H1 (cell line): ENCODE measurements around the gene SNX24. TPM values are rescaled to one million over a fixed set of nuclear protein-coding genes. Genes with fewer than 3 reads are reported as not detected.
A peak's percentile ranks its signal among the peaks of the same experiment; 100 is the strongest.

Experiments
- CTCF ChIA-PET: fragments of 300-600 bp; sonication (Branson Sonifier 250); formaldehyde crosslinking; loops from one replicate; lab custom pipeline; 2021; ENCODE audit not compliant: partially characterized antibody; lab: Charles Lee
- POLR2A ChIA-PET: fragments of 300-600 bp; sonication (Branson Sonifier 250); formaldehyde crosslinking; loops from one replicate; lab custom pipeline; 2021; ENCODE audit warnings: inconsistent platforms; ENCODE audit not compliant: partially characterized antibody; lab: Charles Lee
- DNase-seq, 2 experiments: peaks; one replicate each; pipeline versions ENCODE4 v3.0.0 to v3.0.0-alpha.2; 2010 to 2022; ENCODE audit warnings: low spot score in 2 of 2, low read depth in 1 of 2, mixed read lengths in 1 of 2
- FAIRE-seq: peaks from 2 replicates; lab custom pipeline; 2011; peaks lifted over from hg19 to GRCh38; lab: Jason Lieb, UNC
- H2AFZ ChIP-seq: 2 replicates; pipeline ENCODE4 v1.8.1; 2012; ENCODE audit warnings: low read length, inconsistent platforms
- H2AK5ac ChIP-seq: 2 replicates; pipeline ENCODE4 v1.6.1; 2013; ENCODE audit warnings: low read depth, low read length
- H2BK120ac ChIP-seq: replicated peaks from 2 replicates; pipeline ENCODE3; 2013; ENCODE audit warnings: low read depth, low read length, inconsistent platforms
- H2BK12ac ChIP-seq: 2 replicates; pipeline ENCODE4 v1.6.1; 2013; ENCODE audit warnings: low read depth, low read length
- H2BK15ac ChIP-seq: 2 replicates; pipeline ENCODE4 v1.6.1; 2013; ENCODE audit warnings: low read length
- H2BK20ac ChIP-seq: 2 replicates; pipeline ENCODE4 v1.6.1; 2013; ENCODE audit warnings: low read length
- H2BK5ac ChIP-seq: 2 replicates; pipeline ENCODE4 v1.6.1; 2013; ENCODE audit warnings: low read depth, low read length
- H3K14ac ChIP-seq: 2 replicates; pipeline ENCODE4 v1.6.1; 2013; ENCODE audit warnings: inconsistent platforms; ENCODE audit not compliant: insufficient read length
- H3K18ac ChIP-seq: 2 replicates; pipeline ENCODE4 v1.6.1; 2013; ENCODE audit warnings: low read length; ENCODE audit errors: extremely low read depth
- H3K23ac ChIP-seq: 2 replicates; pipeline ENCODE4 v1.6.1; 2013; ENCODE audit warnings: inconsistent platforms; ENCODE audit not compliant: insufficient read length
- H3K23me2 ChIP-seq: 2 replicates; pipeline ENCODE4 v1.6.1; 2013; ENCODE audit warnings: low read depth, low read length
- H3K27ac ChIP-seq: 2 replicates; pipeline ENCODE4 v1.6.1; 2011; ENCODE audit warnings: low read depth, low read length, inconsistent platforms
- H3K27me3 ChIP-seq, 4 experiments: replicated peaks in 1 of 4; 1 replicate in 1 of 4; 2 replicates in 3 of 4; pipeline versions ENCODE4 v1.6.1 to v1.8.1; 2011 to 2013; ENCODE audit warnings: low read length in 3 of 4, mild to moderate bottlenecking in 3 of 4, inconsistent platforms in 2 of 4, mixed read lengths in 2 of 4, moderate library complexity in 1 of 4; ENCODE audit not compliant: control insufficient read depth in 3 of 4, insufficient read depth in 3 of 4; ENCODE audit errors: extremely low read depth in 1 of 4
- H3K36me3 ChIP-seq, 4 experiments: 2 replicates each; pipeline versions ENCODE4 v1.6.1 to v1.8.1; 2011 to 2013; ENCODE audit warnings: mild to moderate bottlenecking in 4 of 4, low read length in 3 of 4, moderate library complexity in 2 of 4, control low read depth in 1 of 4, inconsistent platforms in 1 of 4; ENCODE audit not compliant: insufficient read depth in 4 of 4, control insufficient read depth in 2 of 4
- H3K4ac ChIP-seq: replicated peaks from 2 replicates; pipeline ENCODE3; 2013; ENCODE audit warnings: low read length, low read depth, mixed read lengths, inconsistent platforms; ENCODE audit not compliant: insufficient read length
- H3K4me1 ChIP-seq, 4 experiments: replicated peaks in 1 of 4; 1 replicate in 1 of 4; 2 replicates in 3 of 4; pipeline versions ENCODE4 v1.6.1 to v1.8.1; 2011 to 2013; ENCODE audit warnings: low read length in 3 of 4, inconsistent platforms in 2 of 4, mixed read lengths in 1 of 4; ENCODE audit not compliant: insufficient read depth in 4 of 4, control insufficient read depth in 3 of 4
- H3K4me2 ChIP-seq, 2 experiments: 2 replicates each; pipeline versions ENCODE4 v1.6.1 to v1.8.1; 2011 to 2013; ENCODE audit warnings: low read depth in 2 of 2, low read length in 2 of 2, control low read depth in 1 of 2, inconsistent platforms in 1 of 2, mild to moderate bottlenecking in 1 of 2; ENCODE audit not compliant: insufficient read depth in 1 of 2
- H3K4me3 ChIP-seq, 4 experiments: fragments of 200-600, 300-600 bp in 1 of 4; sonication (generic), shearing (Covaris generic), sonication (Bioruptor Twin) in 1 of 4; 2 replicates each; pipeline versions ENCODE4 v1.5.1 to v1.8.1; 2011 to 2016; ENCODE audit warnings: low read length in 4 of 4, low read depth in 3 of 4, control low read depth in 2 of 4, inconsistent platforms in 2 of 4, mild to moderate bottlenecking in 2 of 4, mixed read lengths in 1 of 4, moderate library complexity in 1 of 4; ENCODE audit not compliant: insufficient read depth in 2 of 4; ENCODE audit errors: extremely low read depth in 1 of 4
- H3K56ac ChIP-seq: replicated peaks from 2 replicates; pipeline ENCODE3; 2013; ENCODE audit warnings: low read depth, mild to moderate bottlenecking, mixed read lengths, low read length, inconsistent platforms; ENCODE audit not compliant: insufficient read length
- H3K79me1 ChIP-seq: 2 replicates; pipeline ENCODE4 v1.6.1; 2013; ENCODE audit warnings: low read depth, low read length, control low read depth
- H3K79me2 ChIP-seq, 2 experiments: 2 replicates each; pipeline versions ENCODE4 v1.6.1 to v1.8.1; 2012 to 2013; ENCODE audit warnings: low read length in 2 of 2, mild to moderate bottlenecking in 2 of 2, inconsistent platforms in 1 of 2; ENCODE audit not compliant: insufficient read depth in 2 of 2, control insufficient read depth in 1 of 2
- H3K9ac ChIP-seq, 4 experiments: replicated peaks in 1 of 4; 1 replicate in 1 of 4; 2 replicates in 3 of 4; pipeline versions ENCODE4 v1.6.1 to v1.8.1; 2011 to 2013; ENCODE audit warnings: low read depth in 3 of 4, low read length in 3 of 4, control low read depth in 2 of 4, mild to moderate bottlenecking in 2 of 4, moderate library complexity in 2 of 4, inconsistent platforms in 1 of 4; ENCODE audit errors: extremely low read depth in 1 of 4
- H3K9me3 ChIP-seq, 2 experiments: 2 replicates each; pipeline versions ENCODE4 v1.6.1 to v1.8.1; 2012 to 2013; ENCODE audit warnings: mild to moderate bottlenecking in 2 of 2, moderate library complexity in 2 of 2, control low read depth in 1 of 2, inconsistent platforms in 1 of 2, low read depth in 1 of 2, low read length in 1 of 2, mixed read lengths in 1 of 2; ENCODE audit not compliant: insufficient read depth in 2 of 2
- H4K20me1 ChIP-seq, 2 experiments: replicated peaks in 1 of 2; 2 replicates each; pipeline versions ENCODE3 to v1.8.1; 2011 to 2013; ENCODE audit warnings: inconsistent platforms in 2 of 2, low read length in 2 of 2, mild to moderate bottlenecking in 1 of 2; ENCODE audit not compliant: insufficient read depth in 2 of 2, control insufficient read depth in 1 of 2
- H4K5ac ChIP-seq: 2 replicates; pipeline ENCODE4 v1.6.1; 2013; ENCODE audit warnings: low read length, low read depth, mixed read lengths, inconsistent platforms; ENCODE audit not compliant: insufficient read length
- H4K8ac ChIP-seq: 2 replicates; pipeline ENCODE4 v1.8.0; 2013; ENCODE audit warnings: mild to moderate bottlenecking, moderate library complexity, low read length, inconsistent platforms; ENCODE audit not compliant: insufficient read depth; ENCODE audit errors: extremely low read depth
- H4K91ac ChIP-seq: replicated peaks from 2 replicates; pipeline ENCODE3; 2013; ENCODE audit warnings: low read length, mixed read lengths, inconsistent platforms; ENCODE audit not compliant: insufficient read length
- EGR1 ChIP-seq: IDR thresholded peaks from 2 replicates; pipeline ENCODE4 v1.6.1; 2011; ENCODE audit warnings: low read depth, low read length, borderline replicate concordance
- HDAC2 ChIP-seq, 2 experiments: fragments of 300-600 bp in 1 of 2; sonication (generic) in 1 of 2; IDR thresholded peaks; 2 replicates each; pipeline ENCODE4 v1.6.1; 2011 to 2012; ENCODE audit warnings: low read depth in 2 of 2, low read length in 2 of 2, mild to moderate bottlenecking in 2 of 2, moderate library complexity in 2 of 2, borderline replicate concordance in 1 of 2, inconsistent platforms in 1 of 2
- JUND ChIP-seq: IDR thresholded peaks from 2 replicates; pipeline ENCODE4 v1.6.1; 2011; ENCODE audit warnings: mild to moderate bottlenecking, improper control_type of control experiment, low read length
- RXRA ChIP-seq: IDR thresholded peaks from 2 replicates; pipeline ENCODE4 v1.6.1; 2011; ENCODE audit warnings: low read depth, mild to moderate bottlenecking, low read length, moderate library complexity; ENCODE audit not compliant: insufficient read depth
- WGBS, 2 experiments: shearing (Covaris generic) in 1 of 2; methylation state at CpG; one replicate each; pipeline versions ENCODE4 v1.1.6 to v1.1.7; 2013 to 2015; ENCODE audit warnings: low lambda C conversion rate in 2 of 2, mixed read lengths in 2 of 2, inconsistent platforms in 1 of 2, low coverage in 1 of 2, missing lambda C conversion rate in 1 of 2; ENCODE audit not compliant: insufficient replicate concordance in 2 of 2, insufficient coverage in 1 of 2, insufficient read length in 1 of 2; ENCODE audit errors: extremely low coverage in 1 of 2, missing lambda C conversion rate in 1 of 2; 5-methylcytosine and 5-hydroxymethylcytosine counted together
- polyA plus RNA-seq, 7 experiments: library from polyadenylated mRNA; depleted of rRNA in 3 of 7; stranded (reverse) in 5 of 7; unstranded in 2 of 7; fragments of >200 nt in 5 of 7; fragments of 200-250 nt in 2 of 7; gene quantifications; 1 replicate in 5 of 7; 2 replicates in 1 of 7; 4 replicates in 1 of 7; pipeline versions ENCODE4 v1.2.1 to v1.2.3, GENCODE V29; 2011 to 2013; ENCODE audit warnings: missing spikeins in 2 of 7, mixed read lengths in 2 of 7
- total RNA-seq: library from RNA; stranded (reverse); fragmentation: NEBNext Ultra II Directional; extraction: Animal tissue kit (Norgen Biotek cat#: 25700); gene quantifications from 2 replicates; pipeline ENCODE4 v1.2.1, GENCODE V29; 2021

The SNX24 gene
- total and polyA plus RNA-seq, 2 of the 8 experiments (the other 6 are each of a cell fraction or from before 2014, with no cell fraction given) = 7.3 to 14.3 TPM

DNA sequence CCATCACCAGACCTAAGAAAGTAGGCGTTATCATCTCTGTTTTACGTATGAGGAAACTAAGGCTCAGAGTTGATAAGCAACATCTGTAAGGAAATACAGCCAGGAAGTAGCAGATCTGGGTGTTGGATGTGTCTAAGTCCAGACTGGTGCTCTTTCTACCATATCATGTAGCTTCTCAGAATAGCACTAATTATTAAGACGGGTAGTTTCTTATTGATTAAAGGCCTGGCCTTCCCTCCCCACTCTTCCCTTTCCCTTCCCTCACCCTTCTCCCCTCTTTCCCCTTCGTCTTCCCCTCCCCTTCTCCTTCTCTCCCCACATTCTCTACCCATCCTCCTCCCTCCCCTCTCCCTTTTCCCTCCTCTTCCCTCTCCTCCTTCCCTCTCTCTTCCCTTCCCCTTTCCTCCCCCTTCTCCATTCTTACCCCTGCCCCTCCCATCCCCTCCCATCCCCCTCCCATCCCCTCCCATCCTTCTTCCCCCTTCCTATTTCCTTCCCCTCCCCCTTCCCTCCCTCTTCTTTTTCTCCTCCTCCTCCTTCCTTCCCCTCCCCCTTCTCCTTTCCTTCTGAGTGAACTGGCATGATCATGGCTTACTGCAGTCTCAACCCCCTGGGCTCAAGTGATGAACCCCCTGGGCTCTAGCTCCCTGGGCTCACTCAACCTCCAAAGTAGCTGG, 79.4 kb downstream of the SNX24 start:
- H2BK5ac ChIP-seq = no peak overlapping the region
- no peak overlapping the region for H3K27ac ChIP-seq
- no peaks in the 10 kb centered on the region for H3K9me3 ChIP-seq
- H3K79me1 ChIP-seq = no peaks in the 10 kb centered on the region
- H2AK5ac ChIP-seq = no peak overlapping the region
- no peak overlapping the region for H2BK12ac ChIP-seq
- H3K9ac ChIP-seq = no peak overlapping the region
- no peak overlapping the region for H2BK15ac ChIP-seq
- H4K5ac ChIP-seq = no peak overlapping the region
- FAIRE-seq (no peak), DNase-seq (no peak)
- no peak overlapping the region for H3K4me3 ChIP-seq
- no peak overlapping the region for H3K14ac ChIP-seq
- H2BK20ac ChIP-seq = peak overlapping the region; percentile 67; the same call in 1 of the 2 replicates
- POLR2A ChIA-PET = interaction anchor here (0.6 kb wide), 1 partner anchor 290 kb away, joined by 4 read pairs; no protein-coding TSS in a partner anchor
- no peaks in the 10 kb centered on the region for H4K20me1 ChIP-seq
- CTCF ChIA-PET = no interaction called here
- no peak overlapping the region for H3K23ac ChIP-seq
- H3K36me3 ChIP-seq = no peaks in the 10 kb centered on the region
- 78 to 91% methylated on average over 1 to 4 of the region's 4 CpGs for WGBS, 2 experiments
- H3K56ac ChIP-seq = no peak overlapping the region
- no peak overlapping the region for H4K91ac ChIP-seq
- no peak overlapping the region for H3K4ac ChIP-seq
- no peak overlapping the region for H3K18ac ChIP-seq
- H4K8ac ChIP-seq = no peak overlapping the region
- peak overlapping the region in 1 of 2 experiments; percentile 24; a peak in 2 of 4 replicates for H3K4me2 ChIP-seq
- H3K27me3 ChIP-seq = no peaks in the 10 kb centered on the region
- no peak overlapping the region for H2AFZ ChIP-seq
- H2BK120ac ChIP-seq = no peak overlapping the region
- TF ChIP-seq RXRA (no peak), JUND (no peak), EGR1 (0 out of 2 replicates have a peak, but pooled peaks have one; percentile 38), HDAC2 (IDR thresholded peaks at IDR 0.05; ENCODE audit: borderline replicate concordance in 1 of 2, low read depth in 2 of 2, low read length in 2 of 2) (no peak)
- no peaks in the 10 kb centered on the region for H3K23me2 ChIP-seq
- peaks cover 0 to 21% (median 9%) of the 10 kb centered on the region in 4 experiments for H3K4me1 ChIP-seq
- H3K79me2 ChIP-seq = no peaks in the 10 kb centered on the region
